T47D (cell line): ENCODE results near the gene SCLT1.

Experiments used
- DNase-seq, 2 experiments: peaks; one replicate each; pipeline versions ENCODE4 v3.0.0 to v3.0.0-alpha.2; 2011 to 2012; ENCODE audit warnings: low read depth in 1 of 2, low spot score in 1 of 2
- JUND ChIP-seq: IDR thresholded peaks from 2 replicates; pipeline ENCODE4 v1.6.1; 2012; ENCODE audit warnings: low read depth
- in situ Hi-C: cut with HindIII; loops from 2 replicates; pipeline ENCODE4 v1.10.0; 2016; ENCODE audit warnings: low sequenced_read_pairs, low pct_unique_long_range_greater_than_20kb

SCLT1 gene

GRCh38 chr4:128858879-128859671 lies 234.3 kb downstream of the SCLT1 start:
- in situ Hi-C loops: no loop called here
- TF ChIP-seq JUND: no peak
- no peak for DNase-seq

GRCh38 chr4:128856246-128856645 lies 237.1 kb downstream of the SCLT1 start:
- no peak for DNase-seq
- TF ChIP-seq JUND: no peak
- in situ Hi-C loops: no loop called here

GRCh38 chr4:128855621-128856020 lies 237.7 kb downstream of the SCLT1 start:
- in situ Hi-C loops: no loop called here
- DNase-seq: no peak
- no peak for TF ChIP-seq JUND

GRCh38 chr4:128854433-128854832 lies 238.9 kb downstream of the SCLT1 start:
- in situ Hi-C loops: no loop called here
- no peak for DNase-seq
- TF ChIP-seq JUND: no peak

GRCh38 chr4:128853741-128854140 lies 239.6 kb downstream of the SCLT1 start:
- in situ Hi-C loops: no loop called here

GRCh38 chr4:128850252-128850651 lies 243.1 kb downstream of the SCLT1 start:
- DNase-seq: no peak

More at GRCh38 chr4:128853741-128854140, 239.6 kb downstream of the SCLT1 start:
- no peak for TF ChIP-seq JUND
- DNase-seq: no peak

GRCh38 chr4:128848461-128848860 lies 244.9 kb downstream of the SCLT1 start:
- TF ChIP-seq JUND: no peak
- in situ Hi-C loops: no loop called here
- DNase-seq: no peak

More at GRCh38 chr4:128850252-128850651, 243.1 kb downstream of the SCLT1 start:
- in situ Hi-C loops: no loop called here
- no peak for TF ChIP-seq JUND

GRCh38 chr4:128847082-128847724 lies 246.1 kb downstream of the SCLT1 start:
- DNase-seq: no peak
- no peak for TF ChIP-seq JUND
- in situ Hi-C loops: no loop called here

- in situ Hi-C loops: no loop called here
- DNase-seq: no peak
- TF ChIP-seq JUND: no peak
Measured at GRCh38 chr4:128846063-128846462, 247.3 kb downstream of the SCLT1 start.

- in situ Hi-C loops: no loop called here
- DNase-seq: no peak
Measured at GRCh38 chr4:128844931-128845330, 248.4 kb downstream of the SCLT1 start.

GRCh38 chr4:128841402-128841801 lies 251.9 kb downstream of the SCLT1 start:
- peak in 1 of 2 experiments; percentile 15 for DNase-seq
- in situ Hi-C loops: no loop called here
- TF ChIP-seq JUND: no peak

More at GRCh38 chr4:128844931-128845330, 248.4 kb downstream of the SCLT1 start:
- no peak for TF ChIP-seq JUND

GRCh38 chr4:128840711-128841318 lies 252.5 kb downstream of the SCLT1 start:
- TF ChIP-seq JUND: no peak
- DNase-seq: no peak
- in situ Hi-C loops: no loop called here

GRCh38 chr4:128837679-128838078 lies 255.7 kb downstream of the SCLT1 start:
- no peak for TF ChIP-seq JUND
- no peak for DNase-seq
- in situ Hi-C loops: no loop called here
